PC-9 (cell line): ENCODE results near the gene RNF114.

Source experiments
- CTCF ChIP-seq: fragments of 200-600 bp; sonication (generic); conservative IDR thresholded peaks from 2 replicates; pipeline ENCODE4 v1.6.1; 2017; ENCODE audit warnings: mixed run types, antibody characterized with exemption, mild to moderate bottlenecking, moderate library complexity
- EZH2 ChIP-seq: fragments of 200-600 bp; sonication (generic); IDR thresholded peaks from 2 replicates; pipeline ENCODE4 v1.8.0; 2017; ENCODE audit warnings: antibody characterized with exemption, low read depth

GRCh38 chr20:49983123-49983847 is 47.1 kb downstream of the RNF114 start:
- TF ChIP-seq CTCF (no peak), EZH2 (no peak)
